GM12891 (cell line): ENCODE results near the gene PLA2G15.

Experiments used
- POLR2A ChIP-seq: IDR thresholded peaks from 2 replicates; pipeline ENCODE4 v1.6.1; 2011; ENCODE audit warnings: low read depth, low read length, control low read depth
- POLR2AphosphoS5 ChIP-seq: IDR thresholded peaks from 2 replicates; pipeline ENCODE4 v1.6.1; 2011; ENCODE audit warnings: low read depth, low read length, control low read depth
- POU2F2 ChIP-seq: IDR thresholded peaks from 2 replicates; pipeline ENCODE4 v1.6.1; 2011; ENCODE audit warnings: low read depth, mild to moderate bottlenecking, control low read depth, low read length, moderate library complexity
- SPI1 ChIP-seq: IDR thresholded peaks from 2 replicates; pipeline ENCODE4 v1.6.1; 2011; ENCODE audit warnings: low read depth, low read length, control low read depth
- TAF1 ChIP-seq: IDR thresholded peaks from 2 replicates; pipeline ENCODE4 v1.6.1; 2011; ENCODE audit warnings: low read depth, low read length, control low read depth

DNA sequence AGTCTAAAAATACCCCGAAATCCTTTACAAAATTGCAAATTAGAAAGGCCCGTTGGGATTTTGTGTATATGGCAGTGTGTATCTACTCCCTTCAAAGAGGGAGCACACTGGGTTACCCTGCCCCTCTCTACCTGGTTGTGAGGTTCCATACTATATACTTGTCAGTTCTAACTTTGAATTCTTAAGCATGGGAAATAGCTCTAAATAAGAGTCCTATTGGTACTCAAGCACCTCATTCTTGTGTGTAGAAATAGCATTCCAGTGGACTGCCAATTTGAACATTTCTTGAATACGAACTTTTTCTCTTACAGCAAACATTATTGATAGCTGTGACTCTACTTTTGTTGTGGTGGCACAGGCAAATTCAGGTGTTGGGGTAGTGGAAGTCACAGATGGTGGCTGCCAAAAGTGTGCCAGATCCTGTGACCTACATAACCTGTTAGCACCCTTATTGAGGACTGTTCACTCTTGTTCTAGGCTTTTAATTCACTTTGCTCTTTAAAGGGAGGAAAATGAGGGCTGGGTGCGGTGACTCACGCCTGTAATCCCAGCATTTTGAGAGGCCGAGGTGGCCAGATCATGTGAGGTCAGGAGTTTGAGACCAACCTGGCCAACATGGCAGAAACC lies 25.3 kb upstream of the PLA2G15 start:
- TF ChIP-seq POLR2A (no peak), TAF1 (no peak), POLR2AphosphoS5 (no peak), SPI1 (no peak), POU2F2 (no peak)
